MCF 10A (cell line): Measurements from ENCODE around the gene CPSF3. TPM values are rescaled to one million over a fixed set of nuclear protein-coding genes. Genes with fewer than 3 reads are reported as not detected.

Source experiments
- BruUV-seq: library from RNA; stranded (reverse); fragments of 400-500 nt; replicated peaks from 2 replicates; lab custom pipeline; 2021; lab: Mats Ljungman, UMichigan
- CTCF ChIA-PET: fragments of 300-600 bp; sonication (Branson Sonifier 250); formaldehyde crosslinking; extraction: SDS; loops from one replicate; lab custom pipeline; 2021; ENCODE audit warnings: antibody characterized with exemption, inconsistent platforms; lab: Yijun Ruan, JAX
- POLR2A ChIA-PET: fragments of 300-600, 350-650 bp; sonication (Branson Sonifier 250); formaldehyde crosslinking; extraction: SDS; loops from one replicate; lab custom pipeline; 2020; ENCODE audit warnings: antibody characterized with exemption, inconsistent platforms; lab: Yijun Ruan, JAX
- DNase-seq: peaks from one replicate; pipeline ENCODE4 v3.0.0-alpha.2; 2018; ENCODE audit not compliant: unreplicated experiment
- H3K27ac Mint-ChIP-seq: one replicate; pipeline ENCODE4 v1.8.0; 2022; ENCODE audit warnings: mild to moderate bottlenecking, low read depth, mixed read lengths; ENCODE audit not compliant: unreplicated experiment
- H3K27me3 Mint-ChIP-seq: one replicate; pipeline ENCODE4 v1.8.0; 2022; ENCODE audit warnings: mixed read lengths; ENCODE audit not compliant: insufficient read depth, unreplicated experiment
- H3K36me3 Mint-ChIP-seq: one replicate; pipeline ENCODE4 v1.8.0; 2022; ENCODE audit warnings: mild to moderate bottlenecking, moderate library complexity, mixed read lengths; ENCODE audit not compliant: insufficient read depth, unreplicated experiment
- H3K4me1 Mint-ChIP-seq: one replicate; pipeline ENCODE4 v1.8.0; 2022; ENCODE audit warnings: mixed read lengths; ENCODE audit not compliant: insufficient read depth, unreplicated experiment
- H3K4me3 Mint-ChIP-seq: one replicate; pipeline ENCODE4 v1.8.0; 2022; ENCODE audit warnings: mild to moderate bottlenecking, moderate library complexity, mixed read lengths; ENCODE audit not compliant: unreplicated experiment
- H3K9me3 Mint-ChIP-seq: one replicate; pipeline ENCODE4 v1.8.0; 2022; ENCODE audit warnings: mixed read lengths; ENCODE audit not compliant: unreplicated experiment
- CTCF ChIP-seq: fragments of 200-600 bp; IDR thresholded peaks from one replicate; pipeline ENCODE4 v1.8.0; 2022; ENCODE audit warnings: antibody characterized with exemption, mild to moderate bottlenecking; ENCODE audit not compliant: unreplicated experiment
- intact Hi-C: fragments of 100-400 bp; cut with micrococcal nuclease; formaldehyde crosslinking; loops from 2 replicates; pipeline ENCODE4 v1.14.1; 2022
- total RNA-seq: library from RNA; stranded (reverse); gene quantifications from 2 replicates; pipeline ENCODE4 v1.2.3, GENCODE V29; 2022

Gene CPSF3
- total RNA-seq, 1 experiment from 2014 or later: 51.0 TPM

GRCh38 chr2:9461079-9461478 lies 37.6 kb downstream of the CPSF3 start:
- H3K4me3 Mint-ChIP-seq: no peak overlapping the region
- ChIA-PET CTCF (no interaction called here), POLR2A (no interaction called here)
- no peaks in the 10 kb centered on the region for H3K27me3 Mint-ChIP-seq
- H3K27ac Mint-ChIP-seq: no peak overlapping the region
- intact Hi-C loops: no loop called here
- no peak for TF ChIP-seq CTCF
- no peak for DNase-seq
- H3K4me1 Mint-ChIP-seq: no peaks in the 10 kb centered on the region
- peaks cover 74% of the 10 kb centered on the region for H3K36me3 Mint-ChIP-seq
- H3K9me3 Mint-ChIP-seq: no peaks in the 10 kb centered on the region
- BruUV-seq: no TSS peak

GRCh38 chr2:9462313-9462712 lies 38.9 kb downstream of the CPSF3 start:
- DNase-seq: no peak
- intact Hi-C loops: no loop called here
- Mint-ChIP-seq H3K9me3 (no peaks in the 10 kb centered on the region), H3K27me3 (no peaks in the 10 kb centered on the region), H3K4me3 (no peak overlapping the region), H3K36me3 (peaks cover 71% of the 10 kb centered on the region), H3K4me1 (no peaks in the 10 kb centered on the region), H3K27ac (no peak overlapping the region)
- no peak for TF ChIP-seq CTCF
- ChIA-PET CTCF (interaction anchor here (1.2 kb wide), 1 partner anchor 586 kb away, joined by 3 read pairs; no protein-coding TSS in a partner anchor), POLR2A (no interaction called here)
- BruUV-seq: no TSS peak

- DNase-seq: no peak
- BruUV-seq: no TSS peak
- intact Hi-C loops: no loop called here
- ChIA-PET CTCF (interaction anchor here (1.2 kb wide), 1 partner anchor 585 kb away, joined by 3 read pairs; no protein-coding TSS in a partner anchor), POLR2A (no interaction called here)
- Mint-ChIP-seq H3K4me1 (no peaks in the 10 kb centered on the region), H3K27me3 (no peaks in the 10 kb centered on the region), H3K27ac (no peak overlapping the region), H3K9me3 (no peaks in the 10 kb centered on the region), H3K4me3 (no peak overlapping the region), H3K36me3 (peaks cover 64% of the 10 kb centered on the region)
- no peak for TF ChIP-seq CTCF
Observed at GRCh38 chr2:9462886-9463697, 39.6 kb downstream of the CPSF3 start.

GRCh38 chr2:9463698-9464034 lies 40.2 kb downstream of the CPSF3 start:
- CTCF ChIA-PET: no interaction called here
- no peaks in the 10 kb centered on the region for H3K4me1 Mint-ChIP-seq
- BruUV-seq: no TSS peak

More at GRCh38 chr2:9463698-9464034, 40.2 kb downstream of the CPSF3 start:
- no peak overlapping the region for H3K4me3 Mint-ChIP-seq
- no peak for TF ChIP-seq CTCF
- no peaks in the 10 kb centered on the region for H3K9me3 Mint-ChIP-seq
- intact Hi-C loops: no loop called here
- H3K27me3 Mint-ChIP-seq: no peaks in the 10 kb centered on the region
- POLR2A ChIA-PET: no interaction called here
- no peak overlapping the region for H3K27ac Mint-ChIP-seq
- DNase-seq: no peak
- H3K36me3 Mint-ChIP-seq: peaks cover 65% of the 10 kb centered on the region
